Smooth muscle cell (in vitro differentiated cells): Measurements from ENCODE around the gene FGFBP2. TPM values are rescaled to one million over a fixed set of nuclear protein-coding genes. Genes with fewer than 3 reads are reported as not detected.

Experiments
- DNase-seq: peaks from one replicate; lab custom pipeline; 2025; ENCODE audit not compliant: unreplicated experiment; lab: John Stamatoyannopoulos, UW
- H2AFZ ChIP-seq: fragments of 200-600 bp; sonication (generic); 2 replicates; pipeline ENCODE4 v1.6.0; 2016; ENCODE audit warnings: antibody characterized with exemption, low read depth, mild to moderate bottlenecking
- H3F3A ChIP-seq: fragments of 200-600 bp; sonication (generic); 2 replicates; pipeline ENCODE4 v1.6.0; 2017; ENCODE audit warnings: antibody characterized with exemption, low read depth
- H3K27ac ChIP-seq: fragments of 200-600 bp; sonication (generic); 2 replicates; pipeline ENCODE4 v1.5.1; 2016; ENCODE audit warnings: low read depth, mild to moderate bottlenecking
- H3K27me3 ChIP-seq: fragments of 200-600 bp; sonication (generic); 2 replicates; pipeline ENCODE4 v1.6.1; 2016; ENCODE audit warnings: low read depth, mild to moderate bottlenecking
- H3K36me3 ChIP-seq: fragments of 200-600 bp; sonication (generic); 2 replicates; pipeline ENCODE4 v1.5.1; 2016; ENCODE audit warnings: low read depth
- H3K4me1 ChIP-seq: fragments of 200-600 bp; sonication (generic); 2 replicates; pipeline ENCODE4 v1.5.1; 2016; ENCODE audit warnings: low read depth
- H3K4me2 ChIP-seq: fragments of 200-600 bp; sonication (generic); 2 replicates; pipeline ENCODE4 v1.6.0; 2016; ENCODE audit warnings: mild to moderate bottlenecking
- H3K4me3 ChIP-seq: fragments of 200-600 bp; sonication (generic); 2 replicates; pipeline ENCODE4 v1.5.1; 2016; ENCODE audit warnings: mild to moderate bottlenecking
- H3K79me2 ChIP-seq: fragments of 200-600 bp; sonication (generic); 2 replicates; pipeline ENCODE4 v1.6.0; 2016; ENCODE audit warnings: low read depth, mild to moderate bottlenecking
- H3K9ac ChIP-seq: fragments of 200-600 bp; sonication (generic); 2 replicates; pipeline ENCODE4 v1.6.0; 2016; ENCODE audit warnings: low read depth
- H3K9me3 ChIP-seq: fragments of 200-600 bp; sonication (generic); replicated peaks from 2 replicates; pipeline ENCODE4 v1.5.1; 2016; ENCODE audit warnings: low read depth
- H4K20me1 ChIP-seq: fragments of 200-600 bp; sonication (generic); 2 replicates; pipeline ENCODE4 v1.6.0; 2016; ENCODE audit warnings: low read depth
- CTCF ChIP-seq: fragments of 200-600 bp; sonication (generic); IDR thresholded peaks from 2 replicates; pipeline ENCODE4 v1.5.1; 2017; ENCODE audit warnings: borderline replicate concordance, mild to moderate bottlenecking, antibody characterized with exemption; ENCODE audit not compliant: insufficient read depth, poor library complexity, severe bottlenecking
- WGBS: methylation state at CpG from one replicate; pipeline ENCODE4 v1.1.7; 2016; ENCODE audit warnings: low lambda C conversion rate; 5-methylcytosine and 5-hydroxymethylcytosine counted together
- polyA plus RNA-seq: library from polyadenylated mRNA; unstranded; fragments of >200 nt; fragmentation: Nextera tagmentation; extraction: Ambion mirVana; gene quantifications from 2 replicates; pipeline ENCODE4 v1.2.1, GENCODE V29; 2016
- total RNA-seq: library from RNA; depleted of rRNA; stranded (reverse); fragments of >200 nt; gene quantifications from 2 replicates; pipeline ENCODE4 v1.2.3, GENCODE V29; 2014

Gene FGFBP2
- total and polyA plus RNA-seq, 2 experiments from 2014 or later, result not detected

DNA sequence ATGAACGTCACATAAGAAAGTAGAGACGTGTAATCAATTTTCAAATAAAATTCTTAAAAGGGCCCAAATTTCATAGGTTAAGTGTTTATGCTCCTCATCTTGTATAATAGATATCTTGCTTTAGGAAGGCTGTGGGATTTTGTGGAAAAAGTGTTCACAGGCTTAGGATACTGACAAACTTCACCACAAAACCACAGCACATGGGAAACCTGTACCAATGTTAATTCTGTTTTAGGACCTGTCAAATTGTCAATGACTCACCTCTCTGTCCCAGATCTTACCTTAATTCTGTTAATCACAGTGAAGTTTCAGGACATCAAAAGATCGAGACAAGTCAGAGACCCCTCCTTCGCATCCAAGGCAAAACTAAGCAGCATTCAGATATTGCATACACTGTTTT lies 48.7 kb downstream of the FGFBP2 start:
- no peaks in the 10 kb centered on the region for H3K79me2 ChIP-seq
- no peak overlapping the region for H2AFZ ChIP-seq
- H4K20me1 ChIP-seq, result no peaks in the 10 kb centered on the region
- H3K4me3 ChIP-seq, result no peak overlapping the region
- peaks cover 6% of the 10 kb centered on the region for H3K4me1 ChIP-seq
- peaks cover 7% of the 10 kb centered on the region for H3K27me3 ChIP-seq
- H3K9me3 ChIP-seq, result no peaks in the 10 kb centered on the region
- no peak for DNase-seq
- 85% methylated on average over 4 of the region's 4 CpGs for WGBS
- no peaks in the 10 kb centered on the region for H3K36me3 ChIP-seq
- peak overlapping the region; percentile 88 for H3K27ac ChIP-seq
- H3K4me2 ChIP-seq, result peak overlapping the region; percentile 52
- H3K9ac ChIP-seq, result peak overlapping the region; percentile 73
- H3F3A ChIP-seq, result no peaks in the 10 kb centered on the region
- TF ChIP-seq CTCF, result no peak

GRCh38 chr4:15913631-15913970 lies 49.4 kb downstream of the FGFBP2 start:
- H2AFZ ChIP-seq, result no peak overlapping the region
- no peak overlapping the region for H3K4me3 ChIP-seq
- H3K79me2 ChIP-seq, result no peaks in the 10 kb centered on the region
- no peaks in the 10 kb centered on the region for H3K9me3 ChIP-seq
- peaks cover 3% of the 10 kb centered on the region for H3K27me3 ChIP-seq
- no peak for TF ChIP-seq CTCF
- H3F3A ChIP-seq, result no peaks in the 10 kb centered on the region
- peaks cover 6% of the 10 kb centered on the region for H3K4me1 ChIP-seq
- H3K4me2 ChIP-seq, result peak overlapping the region; percentile 33
- H3K27ac ChIP-seq, result peak overlapping the region; percentile 88
- H3K9ac ChIP-seq, result peak overlapping the region; percentile 73
- 9% methylated on average over 2 of the region's 2 CpGs for WGBS
- H4K20me1 ChIP-seq, result no peaks in the 10 kb centered on the region
- no peak for DNase-seq
- H3K36me3 ChIP-seq, result no peaks in the 10 kb centered on the region

GRCh38 chr4:15912961-15913630 lies 49.9 kb downstream of the FGFBP2 start:
- Histone ChIP-seq H3K27ac (peak overlapping the region; percentile 88), H3K4me1 (peaks cover 6% of the 10 kb centered on the region), H3K9ac (peak overlapping the region; percentile 64), H3K36me3 (no peaks in the 10 kb centered on the region), H3K4me2 (peak overlapping the region; percentile 33), H3K9me3 (no peaks in the 10 kb centered on the region), H3K79me2 (no peaks in the 10 kb centered on the region), H2AFZ (no peak overlapping the region), H3F3A (no peaks in the 10 kb centered on the region), H3K4me3 (no peak overlapping the region), H4K20me1 (no peaks in the 10 kb centered on the region), H3K27me3 (no peaks in the 10 kb centered on the region)
- WGBS, result 48% methylated on average over 8 of the region's 8 CpGs
- DNase-seq, result no peak
- TF ChIP-seq CTCF, result no peak

- no peaks in the 10 kb centered on the region for H4K20me1 ChIP-seq
- no peak for TF ChIP-seq CTCF
- H3K4me2 ChIP-seq, result no peak overlapping the region
- no peak for DNase-seq
- 86% methylated on average over 7 of the region's 7 CpGs for WGBS
- no peaks in the 10 kb centered on the region for H3K79me2 ChIP-seq
- H3F3A ChIP-seq, result no peaks in the 10 kb centered on the region
- no peaks in the 10 kb centered on the region for H3K36me3 ChIP-seq
- H3K4me1 ChIP-seq, result peaks cover 6% of the 10 kb centered on the region
- no peaks in the 10 kb centered on the region for H3K9me3 ChIP-seq
- H3K27ac ChIP-seq, result peak overlapping the region; percentile 88
- no peak overlapping the region for H3K9ac ChIP-seq
- H3K27me3 ChIP-seq, result no peaks in the 10 kb centered on the region
- no peak overlapping the region for H3K4me3 ChIP-seq
- no peak overlapping the region for H2AFZ ChIP-seq
Observed at GRCh38 chr4:15912236-15912635, 50.7 kb downstream of the FGFBP2 start.
